ENCODE measurements around the gene QRICH1.

DNA sequence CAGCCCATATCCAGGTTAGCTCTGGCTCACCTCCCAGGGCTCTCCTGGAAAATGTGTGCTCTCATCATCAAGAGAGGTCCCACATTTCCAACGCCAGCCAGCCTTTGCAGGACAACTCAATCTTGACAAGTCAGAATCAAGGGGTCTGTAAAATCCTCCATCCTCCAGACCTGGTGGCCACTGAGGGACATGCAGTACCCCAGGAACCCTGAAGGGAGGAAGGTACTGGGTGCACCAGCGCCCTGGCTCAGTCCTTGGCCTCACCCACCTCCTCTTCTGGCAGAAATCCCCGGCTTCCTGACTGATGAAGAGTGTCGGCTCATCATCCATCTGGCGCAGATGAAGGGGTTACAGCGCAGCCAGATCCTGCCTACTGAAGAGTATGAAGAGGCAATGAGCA is 92.7 kb downstream of the QRICH1 start:
- TF ChIP-seq POLR2A (IDR thresholded peaks at IDR 0.05; ENCODE audit: insufficient read depth in 1 of 2, low read depth in 2 of 2, low read length in 2 of 2) (no peak), FOSL2 (CRISPR knock-in tag; IDR thresholded peaks at IDR 0.05) (no peak), MAZ (IDR thresholded peaks at IDR 0.05; ENCODE audit: borderline replicate concordance, low read depth, low read length) (no peak), MAZ (CRISPR knock-in tag; IDR thresholded peaks at IDR 0.05; ENCODE audit: low read depth) (no peak), NFKB2 (CRISPR knock-in tag; IDR thresholded peaks at IDR 0.05; ENCODE audit: borderline replicate concordance) (no peak), RXRA (CRISPR knock-in tag; IDR thresholded peaks at IDR 0.05) (no peak), GABPB1 (CRISPR knock-in tag; IDR thresholded peaks at IDR 0.05) (no peak)
- TF ChIP-seq, protein P1, sequence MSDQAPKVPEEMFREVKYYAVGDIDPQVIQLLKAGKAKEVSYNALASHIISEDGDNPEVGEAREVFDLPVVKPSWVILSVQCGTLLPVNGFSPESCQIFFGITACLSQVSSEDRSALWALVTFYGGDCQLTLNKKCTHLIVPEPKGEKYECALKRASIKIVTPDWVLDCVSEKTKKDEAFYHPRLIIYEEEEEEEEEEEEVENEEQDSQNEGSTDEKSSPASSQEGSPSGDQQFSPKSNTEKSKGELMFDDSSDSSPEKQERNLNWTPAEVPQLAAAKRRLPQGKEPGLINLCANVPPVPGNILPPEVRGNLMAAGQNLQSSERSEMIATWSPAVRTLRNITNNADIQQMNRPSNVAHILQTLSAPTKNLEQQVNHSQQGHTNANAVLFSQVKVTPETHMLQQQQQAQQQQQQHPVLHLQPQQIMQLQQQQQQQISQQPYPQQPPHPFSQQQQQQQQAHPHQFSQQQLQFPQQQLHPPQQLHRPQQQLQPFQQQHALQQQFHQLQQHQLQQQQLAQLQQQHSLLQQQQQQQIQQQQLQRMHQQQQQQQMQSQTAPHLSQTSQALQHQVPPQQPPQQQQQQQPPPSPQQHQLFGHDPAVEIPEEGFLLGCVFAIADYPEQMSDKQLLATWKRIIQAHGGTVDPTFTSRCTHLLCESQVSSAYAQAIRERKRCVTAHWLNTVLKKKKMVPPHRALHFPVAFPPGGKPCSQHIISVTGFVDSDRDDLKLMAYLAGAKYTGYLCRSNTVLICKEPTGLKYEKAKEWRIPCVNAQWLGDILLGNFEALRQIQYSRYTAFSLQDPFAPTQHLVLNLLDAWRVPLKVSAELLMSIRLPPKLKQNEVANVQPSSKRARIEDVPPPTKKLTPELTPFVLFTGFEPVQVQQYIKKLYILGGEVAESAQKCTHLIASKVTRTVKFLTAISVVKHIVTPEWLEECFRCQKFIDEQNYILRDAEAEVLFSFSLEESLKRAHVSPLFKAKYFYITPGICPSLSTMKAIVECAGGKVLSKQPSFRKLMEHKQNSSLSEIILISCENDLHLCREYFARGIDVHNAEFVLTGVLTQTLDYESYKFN (CRISPR knock-in tag; conservative IDR thresholded peaks at IDR 0.05) = no peak
- TF ChIP-seq, protein P2, sequence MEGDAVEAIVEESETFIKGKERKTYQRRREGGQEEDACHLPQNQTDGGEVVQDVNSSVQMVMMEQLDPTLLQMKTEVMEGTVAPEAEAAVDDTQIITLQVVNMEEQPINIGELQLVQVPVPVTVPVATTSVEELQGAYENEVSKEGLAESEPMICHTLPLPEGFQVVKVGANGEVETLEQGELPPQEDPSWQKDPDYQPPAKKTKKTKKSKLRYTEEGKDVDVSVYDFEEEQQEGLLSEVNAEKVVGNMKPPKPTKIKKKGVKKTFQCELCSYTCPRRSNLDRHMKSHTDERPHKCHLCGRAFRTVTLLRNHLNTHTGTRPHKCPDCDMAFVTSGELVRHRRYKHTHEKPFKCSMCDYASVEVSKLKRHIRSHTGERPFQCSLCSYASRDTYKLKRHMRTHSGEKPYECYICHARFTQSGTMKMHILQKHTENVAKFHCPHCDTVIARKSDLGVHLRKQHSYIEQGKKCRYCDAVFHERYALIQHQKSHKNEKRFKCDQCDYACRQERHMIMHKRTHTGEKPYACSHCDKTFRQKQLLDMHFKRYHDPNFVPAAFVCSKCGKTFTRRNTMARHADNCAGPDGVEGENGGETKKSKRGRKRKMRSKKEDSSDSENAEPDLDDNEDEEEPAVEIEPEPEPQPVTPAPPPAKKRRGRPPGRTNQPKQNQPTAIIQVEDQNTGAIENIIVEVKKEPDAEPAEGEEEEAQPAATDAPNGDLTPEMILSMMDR (CRISPR knock-in tag; IDR thresholded peaks at IDR 0.05) = no peak

All from HepG2 (cell line).